Measurements from ENCODE around the gene TUBB3. TPM values are rescaled to one million over a fixed set of nuclear protein-coding genes. Genes with fewer than 3 reads are reported as not detected.

The TUBB3 gene
- total and polyA plus RNA-seq, 9 of the 15 experiments (the other 6 are each of a cell fraction or from before 2014, with no cell fraction given), result 0.18 to 12.5 (median 5.0) TPM

DNA sequence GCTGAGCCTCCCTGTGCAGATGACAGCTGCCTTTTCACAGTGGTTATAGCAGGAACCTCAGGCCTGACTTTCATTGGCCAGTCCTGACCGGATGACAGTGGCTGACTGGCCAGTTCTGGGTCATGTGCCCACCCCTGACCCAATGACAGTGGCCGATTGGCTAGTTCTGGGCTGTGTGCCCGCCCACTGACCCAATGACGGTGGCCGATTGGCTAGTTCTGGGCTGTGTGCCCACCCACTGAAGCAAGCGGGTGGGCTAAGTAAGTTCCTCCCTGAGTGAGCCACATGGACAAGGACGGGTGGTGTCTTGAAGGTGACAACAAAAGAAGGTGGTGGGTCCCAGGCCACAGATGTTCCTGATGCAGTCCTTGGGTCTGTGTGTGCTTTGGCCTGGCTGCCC, 34.9 kb downstream of the TUBB3 start (continued):
- peak; percentile 55 for TF ChIP-seq SP2 (IDR thresholded peaks at IDR 0.05; ENCODE audit: extremely low read depth, low read depth, low read length, poor library complexity, severe bottlenecking)
- no peak for TF ChIP-seq RBM25 (IDR thresholded peaks at IDR 0.05; ENCODE audit: low read depth, low read length, severe bottlenecking)
- peak; percentile 28; the same call in 1 of the 2 replicates for TF ChIP-seq CEBPZ (IDR thresholded peaks at IDR 0.05; ENCODE audit: borderline replicate concordance, low read depth, low read length)
- TF ChIP-seq ASH1L (IDR thresholded peaks at IDR 0.05; ENCODE audit: borderline replicate concordance, low read depth, partially characterized antibody), result peak; percentile 66

- FAIRE-seq (no peak), DNase-seq (ENCODE audit: extremely low read depth in 1 of 4, low spot score in 3 of 4) (no peak), ATAC-seq (no peak)
- H3K27me3 ChIP-seq (ENCODE audit: control insufficient read depth in 2 of 2, insufficient read depth in 2 of 2, low read length in 2 of 2), result no peaks in the 10 kb centered on the region
- peaks cover 3% of the 10 kb centered on the region for H3K9me1 ChIP-seq (ENCODE audit: control insufficient read depth, insufficient read depth, low read length)
- WGBS (ENCODE audit: insufficient coverage, low coverage, missing lambda C conversion rate), result 98% methylated on average over 9 of the region's 10 CpGs
- H3K9ac ChIP-seq (ENCODE audit: insufficient read depth in 1 of 2, low read depth in 2 of 2, low read length in 2 of 2), result no peak overlapping the region
- in situ Hi-C loops (cut with MboI), result no loop called here
- peaks cover 62% of the 10 kb centered on the region for H3K36me3 ChIP-seq (ENCODE audit: control insufficient read depth, insufficient read depth, low read length)
- peaks cover 0 to 32% of the 10 kb centered on the region in 2 experiments; a peak in 2 of 5 replicates for H3K4me1 ChIP-seq (replicated peaks in 1 of 2; ENCODE audit: control insufficient read depth in 2 of 2, insufficient read depth in 2 of 2, low read length in 2 of 2)
- POLR2A ChIA-PET, result no interaction called here
- no peak overlapping the region for H3K4me3 ChIP-seq
- no peaks in the 10 kb centered on the region for H3K9me3 ChIP-seq (replicated peaks; ENCODE audit: control insufficient read depth, insufficient read depth, low read depth, low read length)
- no peaks in the 10 kb centered on the region for H3K79me2 ChIP-seq (ENCODE audit: control insufficient read depth, insufficient read depth, low read length)
- H3K4me2 ChIP-seq (ENCODE audit: insufficient read depth, low read length), result no peak overlapping the region
- no TSS peak for BruUV-seq (replicated peaks)
- no peak overlapping the region for H3K27ac ChIP-seq (ENCODE audit: extremely low read depth, low read depth, low read length)
- intact Hi-C loops (cut with micrococcal nuclease), result no loop called here
- no peak overlapping the region for H2AFZ ChIP-seq (ENCODE audit: low read depth, low read length)
- 0 out of 2 replicates have a peak, but pooled peaks cover 3% of the 10 kb centered on the region for H4K20me1 ChIP-seq (replicated peaks; ENCODE audit: control insufficient read depth, insufficient read depth, low read length)
- CTCF ChIA-PET (ENCODE audit: low intra/inter-chr PET ratio), result no interaction called here
- TF ChIP-seq NR2F6 (CRISPR knock-in tag; IDR thresholded peaks at IDR 0.05), result no peak
- TF ChIP-seq, protein P1, sequence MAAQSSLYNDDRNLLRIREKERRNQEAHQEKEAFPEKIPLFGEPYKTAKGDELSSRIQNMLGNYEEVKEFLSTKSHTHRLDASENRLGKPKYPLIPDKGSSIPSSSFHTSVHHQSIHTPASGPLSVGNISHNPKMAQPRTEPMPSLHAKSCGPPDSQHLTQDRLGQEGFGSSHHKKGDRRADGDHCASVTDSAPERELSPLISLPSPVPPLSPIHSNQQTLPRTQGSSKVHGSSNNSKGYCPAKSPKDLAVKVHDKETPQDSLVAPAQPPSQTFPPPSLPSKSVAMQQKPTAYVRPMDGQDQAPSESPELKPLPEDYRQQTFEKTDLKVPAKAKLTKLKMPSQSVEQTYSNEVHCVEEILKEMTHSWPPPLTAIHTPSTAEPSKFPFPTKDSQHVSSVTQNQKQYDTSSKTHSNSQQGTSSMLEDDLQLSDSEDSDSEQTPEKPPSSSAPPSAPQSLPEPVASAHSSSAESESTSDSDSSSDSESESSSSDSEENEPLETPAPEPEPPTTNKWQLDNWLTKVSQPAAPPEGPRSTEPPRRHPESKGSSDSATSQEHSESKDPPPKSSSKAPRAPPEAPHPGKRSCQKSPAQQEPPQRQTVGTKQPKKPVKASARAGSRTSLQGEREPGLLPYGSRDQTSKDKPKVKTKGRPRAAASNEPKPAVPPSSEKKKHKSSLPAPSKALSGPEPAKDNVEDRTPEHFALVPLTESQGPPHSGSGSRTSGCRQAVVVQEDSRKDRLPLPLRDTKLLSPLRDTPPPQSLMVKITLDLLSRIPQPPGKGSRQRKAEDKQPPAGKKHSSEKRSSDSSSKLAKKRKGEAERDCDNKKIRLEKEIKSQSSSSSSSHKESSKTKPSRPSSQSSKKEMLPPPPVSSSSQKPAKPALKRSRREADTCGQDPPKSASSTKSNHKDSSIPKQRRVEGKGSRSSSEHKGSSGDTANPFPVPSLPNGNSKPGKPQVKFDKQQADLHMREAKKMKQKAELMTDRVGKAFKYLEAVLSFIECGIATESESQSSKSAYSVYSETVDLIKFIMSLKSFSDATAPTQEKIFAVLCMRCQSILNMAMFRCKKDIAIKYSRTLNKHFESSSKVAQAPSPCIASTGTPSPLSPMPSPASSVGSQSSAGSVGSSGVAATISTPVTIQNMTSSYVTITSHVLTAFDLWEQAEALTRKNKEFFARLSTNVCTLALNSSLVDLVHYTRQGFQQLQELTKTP (IDR thresholded peaks at IDR 0.05; ENCODE audit: low read depth in 1 of 2, partially characterized antibody in 2 of 2), result peak in 1 of 2 experiments; percentile 89
- peak; percentile 67 for TF ChIP-seq ZNF143 (CRISPR knock-in tag; IDR thresholded peaks at IDR 0.05)
- TF ChIP-seq, protein P2, sequence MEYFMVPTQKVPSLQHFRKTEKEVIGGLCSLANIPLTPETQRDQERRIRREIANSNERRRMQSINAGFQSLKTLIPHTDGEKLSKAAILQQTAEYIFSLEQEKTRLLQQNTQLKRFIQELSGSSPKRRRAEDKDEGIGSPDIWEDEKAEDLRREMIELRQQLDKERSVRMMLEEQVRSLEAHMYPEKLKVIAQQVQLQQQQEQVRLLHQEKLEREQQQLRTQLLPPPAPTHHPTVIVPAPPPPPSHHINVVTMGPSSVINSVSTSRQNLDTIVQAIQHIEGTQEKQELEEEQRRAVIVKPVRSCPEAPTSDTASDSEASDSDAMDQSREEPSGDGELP (CRISPR knock-in tag; IDR thresholded peaks at IDR 0.05; ENCODE audit: borderline replicate concordance), result peak; percentile 34; the same call in 1 of the 2 replicates
- no peak for TF ChIP-seq ATF1 (CRISPR knock-in tag; IDR thresholded peaks at IDR 0.05)
- no peak for TF ChIP-seq ATF1 (tag; IDR thresholded peaks at IDR 0.05)
- peak; percentile 34; the same call in 1 of the 2 replicates for TF ChIP-seq CBFA2T2 (conservative IDR thresholded peaks at IDR 0.05)
- no peak for TF ChIP-seq BHLHE40 (IDR thresholded peaks at IDR 0.05; ENCODE audit: low read length)
- no peak for TF ChIP-seq POLR3G (IDR thresholded peaks at IDR 0.05; ENCODE audit: extremely low read depth, insufficient read length, insufficient replicate concordance)
Measured at GRCh38 chr16:89958596-89958995, 35.5 kb downstream of the TUBB3 start.

Measured in K562 (cell line).